SK-N-SH (cell line): ENCODE measurements around the gene SRSF10. TPM values are rescaled to one million over a fixed set of nuclear protein-coding genes. Genes with fewer than 3 reads are reported as not detected.

Source experiments
- CTCF ChIA-PET: fragments of 300-600, 350-600 bp; formaldehyde crosslinking; extraction: SDS; loops from one replicate; lab custom pipeline; 2021; lab: Yijun Ruan, JAX
- POLR2A ChIA-PET: fragments of 350-600 bp; sonication (Branson Sonifier 250); formaldehyde crosslinking; extraction: SDS; loops from one replicate; lab custom pipeline; 2020; ENCODE audit warnings: antibody characterized with exemption, inconsistent platforms; lab: Yijun Ruan, JAX
- DNase-seq: peaks from one replicate; pipeline ENCODE4 v3.0.0; 2012
- H2AFZ ChIP-seq: fragments of 200-600 bp; sonication (generic); 2 replicates; pipeline ENCODE4 v1.8.1; 2016; ENCODE audit warnings: antibody characterized with exemption, mild to moderate bottlenecking, low read depth
- H3F3A ChIP-seq: fragments of 200-600 bp; sonication (generic); replicated peaks from 2 replicates; pipeline ENCODE3; 2016; ENCODE audit warnings: antibody characterized with exemption, mild to moderate bottlenecking; ENCODE audit not compliant: insufficient read depth
- H3K27ac ChIP-seq, 2 experiments: fragments of 200-500 bp in 1 of 2; fragments of 200-600 bp in 1 of 2; sonication (Bioruptor generic) in 1 of 2; sonication (generic), shearing (Covaris generic) in 1 of 2; 2 replicates each; pipeline versions ENCODE4 v1.5.1 to v1.6.1; 2014 to 2016; ENCODE audit warnings: low read depth in 2 of 2, inconsistent platforms in 1 of 2, low read length in 1 of 2, mild to moderate bottlenecking in 1 of 2, mixed read lengths in 1 of 2
- H3K27me3 ChIP-seq: fragments of 200-600 bp; sonication (generic), shearing (Covaris generic); 2 replicates; pipeline ENCODE4 v1.6.1; 2016; ENCODE audit warnings: mixed run types; ENCODE audit not compliant: insufficient read depth
- H3K36me3 ChIP-seq, 2 experiments: fragments of 200-500 bp in 1 of 2; fragments of 200-600 bp in 1 of 2; sonication (Bioruptor generic) in 1 of 2; sonication (generic) in 1 of 2; replicated peaks in 1 of 2; 2 replicates each; pipeline versions ENCODE3 to v1.5.1; 2014 to 2016; ENCODE audit warnings: low read length in 1 of 2, mild to moderate bottlenecking in 1 of 2; ENCODE audit not compliant: insufficient read depth in 2 of 2, control insufficient read depth in 1 of 2
- H3K4me1 ChIP-seq, 2 experiments: fragments of 200-500 bp in 1 of 2; fragments of 200-600 bp in 1 of 2; sonication (Bioruptor generic) in 1 of 2; sonication (generic), shearing (Covaris generic) in 1 of 2; 2 replicates each; pipeline versions ENCODE4 v1.5.1 to v1.6.1; 2014 to 2016; ENCODE audit warnings: low read depth in 1 of 2, low read length in 1 of 2, mixed run types in 1 of 2; ENCODE audit not compliant: insufficient read depth in 2 of 2, control insufficient read depth in 1 of 2
- H3K4me2 ChIP-seq: fragments of 200-600 bp; sonication (generic), shearing (Covaris generic); 2 replicates; pipeline ENCODE4 v1.6.1; 2017; ENCODE audit warnings: mixed run types
- H3K4me3 ChIP-seq, 2 experiments: fragments of 200-500 bp in 1 of 2; fragments of 200-600 bp in 1 of 2; sonication (Bioruptor generic) in 1 of 2; sonication (generic), shearing (Covaris generic) in 1 of 2; 2 replicates each; pipeline versions ENCODE4 v1.5.1 to v1.8.1; 2014 to 2016; ENCODE audit warnings: low read depth in 2 of 2, inconsistent platforms in 1 of 2, low read length in 1 of 2, mild to moderate bottlenecking in 1 of 2, mixed read lengths in 1 of 2, moderate library complexity in 1 of 2
- H3K79me2 ChIP-seq: fragments of 200-600 bp; sonication (generic); 2 replicates; pipeline ENCODE4 v1.8.1; 2017; ENCODE audit warnings: mild to moderate bottlenecking; ENCODE audit not compliant: insufficient read depth
- H3K9ac ChIP-seq: fragments of 200-600 bp; sonication (generic); 2 replicates; pipeline ENCODE4 v1.6.1; 2017; ENCODE audit warnings: mixed run types
- H3K9me2 ChIP-seq: fragments of 200-600 bp; sonication (generic); 2 replicates; pipeline ENCODE4 v1.6.1; 2017; ENCODE audit warnings: mixed run types
- H3K9me3 ChIP-seq: fragments of 200-600 bp; sonication (generic); 2 replicates; pipeline ENCODE4 v1.6.1; 2017; ENCODE audit warnings: mixed run types, mild to moderate bottlenecking, moderate library complexity
- H4K20me1 ChIP-seq: fragments of 200-600 bp; sonication (generic); 2 replicates; pipeline ENCODE4 v1.6.1; 2017; ENCODE audit warnings: mild to moderate bottlenecking, mixed run types; ENCODE audit not compliant: insufficient read depth
- EP300 ChIP-seq, 2 experiments: IDR thresholded peaks; 2 replicates each; pipeline versions ENCODE4 v1.4.0 to v1.6.1; 2012; ENCODE audit warnings: borderline replicate concordance in 1 of 2, low read depth in 1 of 2, low read length in 1 of 2
- FOXJ3 ChIP-seq: sonication (generic); formaldehyde crosslinking; IDR thresholded peaks from 2 replicates; pipeline ENCODE4 v1.5.1; 2020; ENCODE audit warnings: mild to moderate bottlenecking, missing genetic modification reagents
- FOXM1 ChIP-seq: IDR thresholded peaks from 2 replicates; pipeline ENCODE4 v1.4.0; 2012; ENCODE audit warnings: low read depth, mild to moderate bottlenecking
- GABPA ChIP-seq: IDR thresholded peaks from 2 replicates; pipeline ENCODE4 v1.4.0; 2012; ENCODE audit warnings: low read depth, mild to moderate bottlenecking
- GATA2 ChIP-seq: sonication (generic); formaldehyde crosslinking; IDR thresholded peaks from 2 replicates; pipeline ENCODE4 v1.5.0; 2020; ENCODE audit warnings: mild to moderate bottlenecking, missing genetic modification reagents
- JUND ChIP-seq: IDR thresholded peaks from 2 replicates; pipeline ENCODE4 v1.4.0; 2012
- MEF2A ChIP-seq: IDR thresholded peaks from 2 replicates; pipeline ENCODE4 v1.4.0; 2012; ENCODE audit warnings: low read depth, borderline replicate concordance
- POLR2AphosphoS5 ChIP-seq: IDR thresholded peaks from 2 replicates; pipeline ENCODE4 v1.6.1; 2012; ENCODE audit warnings: low read depth, low read length
- RAD21 ChIP-seq: IDR thresholded peaks from 2 replicates; pipeline ENCODE4 v1.6.1; 2012; ENCODE audit warnings: mild to moderate bottlenecking, low read length
- RCOR1 ChIP-seq: fragments of 150-350 bp; IDR thresholded peaks from 2 replicates; pipeline ENCODE4 v1.6.1; 2017; ENCODE audit warnings: antibody characterized with exemption, low read length
- RXRA ChIP-seq: IDR thresholded peaks from 2 replicates; pipeline ENCODE4 v1.4.0; 2012; ENCODE audit warnings: low read depth, mild to moderate bottlenecking, borderline replicate concordance
- SIN3A ChIP-seq: IDR thresholded peaks from 2 replicates; pipeline ENCODE4 v1.6.1; 2012; ENCODE audit warnings: low read depth, mild to moderate bottlenecking, low read length, moderate library complexity, borderline replicate concordance
- SMC3 ChIP-seq: IDR thresholded peaks from 2 replicates; pipeline ENCODE4 v1.6.1; 2012; ENCODE audit warnings: low read depth, low read length, improper control_type of control experiment
- YY1 ChIP-seq: IDR thresholded peaks from 2 replicates; pipeline ENCODE4 v1.4.0; 2012; ENCODE audit warnings: low read depth, mild to moderate bottlenecking
- ZBTB33 ChIP-seq: IDR thresholded peaks from 2 replicates; pipeline ENCODE4 v1.4.0; 2012; ENCODE audit warnings: low read depth, borderline replicate concordance
- polyA plus RNA-seq, 3 experiments: library from polyadenylated mRNA; depleted of rRNA; stranded (reverse); fragments of >200 nt; gene quantifications; 2 replicates each; pipeline ENCODE4 v1.2.3, GENCODE V29; 2012
- TF ChIP-seq, protein P1 (sequence below): fragments of 150-350 bp; IDR thresholded peaks from 2 replicates; pipeline ENCODE4 v1.6.1; 2016; ENCODE audit warnings: mild to moderate bottlenecking, low read depth, low read length
- TF ChIP-seq, protein P2 (sequence below): IDR thresholded peaks from 2 replicates; pipeline ENCODE4 v1.6.1; 2012; ENCODE audit warnings: mild to moderate bottlenecking, low read depth, low read length, moderate library complexity
- TF ChIP-seq, protein P3 (sequence below): fragments of 150-350 bp; IDR thresholded peaks from 2 replicates; pipeline ENCODE4 v1.6.1; 2017; ENCODE audit warnings: antibody characterized with exemption, low read length, low read depth, borderline replicate concordance

Gene SRSF10
- polyA plus RNA-seq, 1 of the 3 experiments (the other 2 are of a cell fraction) = 79.8 TPM

DNA sequence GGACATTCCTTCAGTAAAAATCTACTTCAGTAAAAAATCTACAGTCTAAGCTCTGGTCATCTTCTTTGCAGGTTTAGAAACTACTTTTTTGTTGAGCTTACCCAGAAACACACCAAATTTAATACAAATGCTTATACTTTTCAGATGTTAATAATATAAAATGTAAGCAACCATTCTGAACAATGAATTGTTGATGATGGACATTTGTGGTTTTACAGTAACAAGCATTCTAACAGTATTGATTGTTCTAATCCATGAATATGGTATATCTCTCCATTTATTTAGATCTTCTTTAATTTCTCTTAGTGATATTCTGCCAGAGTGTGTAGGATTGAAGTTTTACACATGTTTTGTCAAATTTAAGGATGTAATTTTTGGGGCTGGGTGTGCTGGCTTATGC, 27.0 kb upstream of the SRSF10 start:
- no peaks in the 10 kb centered on the region for H3K9me2 ChIP-seq
- H3K4me2 ChIP-seq = no peak overlapping the region
- no peak overlapping the region for H3K9ac ChIP-seq
- peaks cover 0 to 12% of the 10 kb centered on the region in 2 experiments; a peak in 1 of 4 replicates for H3K4me1 ChIP-seq
- DNase-seq = no peak
- H3K79me2 ChIP-seq = no peaks in the 10 kb centered on the region
- no peaks in the 10 kb centered on the region for H3K27me3 ChIP-seq
- TF ChIP-seq, protein P1, sequence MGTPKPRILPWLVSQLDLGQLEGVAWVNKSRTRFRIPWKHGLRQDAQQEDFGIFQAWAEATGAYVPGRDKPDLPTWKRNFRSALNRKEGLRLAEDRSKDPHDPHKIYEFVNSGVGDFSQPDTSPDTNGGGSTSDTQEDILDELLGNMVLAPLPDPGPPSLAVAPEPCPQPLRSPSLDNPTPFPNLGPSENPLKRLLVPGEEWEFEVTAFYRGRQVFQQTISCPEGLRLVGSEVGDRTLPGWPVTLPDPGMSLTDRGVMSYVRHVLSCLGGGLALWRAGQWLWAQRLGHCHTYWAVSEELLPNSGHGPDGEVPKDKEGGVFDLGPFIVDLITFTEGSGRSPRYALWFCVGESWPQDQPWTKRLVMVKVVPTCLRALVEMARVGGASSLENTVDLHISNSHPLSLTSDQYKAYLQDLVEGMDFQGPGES = no peak
- TF ChIP-seq FOXJ3 (CRISPR knock-in tag) (no peak), SMC3 (no peak), MEF2A (no peak), YY1 (no peak), SIN3A (no peak), RXRA (no peak), JUND (no peak), POLR2AphosphoS5 (no peak), ZBTB33 (no peak), GABPA (no peak), GATA2 (no peak), RCOR1 (no peak), EP300 (IDR thresholded peaks at IDR 0.05; ENCODE audit: borderline replicate concordance in 1 of 2, low read depth in 1 of 2, low read length in 1 of 2) (no peak), RAD21 (no peak), FOXM1 (no peak)
- TF ChIP-seq, protein P2, sequence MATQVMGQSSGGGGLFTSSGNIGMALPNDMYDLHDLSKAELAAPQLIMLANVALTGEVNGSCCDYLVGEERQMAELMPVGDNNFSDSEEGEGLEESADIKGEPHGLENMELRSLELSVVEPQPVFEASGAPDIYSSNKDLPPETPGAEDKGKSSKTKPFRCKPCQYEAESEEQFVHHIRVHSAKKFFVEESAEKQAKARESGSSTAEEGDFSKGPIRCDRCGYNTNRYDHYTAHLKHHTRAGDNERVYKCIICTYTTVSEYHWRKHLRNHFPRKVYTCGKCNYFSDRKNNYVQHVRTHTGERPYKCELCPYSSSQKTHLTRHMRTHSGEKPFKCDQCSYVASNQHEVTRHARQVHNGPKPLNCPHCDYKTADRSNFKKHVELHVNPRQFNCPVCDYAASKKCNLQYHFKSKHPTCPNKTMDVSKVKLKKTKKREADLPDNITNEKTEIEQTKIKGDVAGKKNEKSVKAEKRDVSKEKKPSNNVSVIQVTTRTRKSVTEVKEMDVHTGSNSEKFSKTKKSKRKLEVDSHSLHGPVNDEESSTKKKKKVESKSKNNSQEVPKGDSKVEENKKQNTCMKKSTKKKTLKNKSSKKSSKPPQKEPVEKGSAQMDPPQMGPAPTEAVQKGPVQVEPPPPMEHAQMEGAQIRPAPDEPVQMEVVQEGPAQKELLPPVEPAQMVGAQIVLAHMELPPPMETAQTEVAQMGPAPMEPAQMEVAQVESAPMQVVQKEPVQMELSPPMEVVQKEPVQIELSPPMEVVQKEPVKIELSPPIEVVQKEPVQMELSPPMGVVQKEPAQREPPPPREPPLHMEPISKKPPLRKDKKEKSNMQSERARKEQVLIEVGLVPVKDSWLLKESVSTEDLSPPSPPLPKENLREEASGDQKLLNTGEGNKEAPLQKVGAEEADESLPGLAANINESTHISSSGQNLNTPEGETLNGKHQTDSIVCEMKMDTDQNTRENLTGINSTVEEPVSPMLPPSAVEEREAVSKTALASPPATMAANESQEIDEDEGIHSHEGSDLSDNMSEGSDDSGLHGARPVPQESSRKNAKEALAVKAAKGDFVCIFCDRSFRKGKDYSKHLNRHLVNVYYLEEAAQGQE = no peak
- TF ChIP-seq, protein P3, sequence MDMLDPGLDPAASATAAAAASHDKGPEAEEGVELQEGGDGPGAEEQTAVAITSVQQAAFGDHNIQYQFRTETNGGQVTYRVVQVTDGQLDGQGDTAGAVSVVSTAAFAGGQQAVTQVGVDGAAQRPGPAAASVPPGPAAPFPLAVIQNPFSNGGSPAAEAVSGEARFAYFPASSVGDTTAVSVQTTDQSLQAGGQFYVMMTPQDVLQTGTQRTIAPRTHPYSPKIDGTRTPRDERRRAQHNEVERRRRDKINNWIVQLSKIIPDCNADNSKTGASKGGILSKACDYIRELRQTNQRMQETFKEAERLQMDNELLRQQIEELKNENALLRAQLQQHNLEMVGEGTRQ = no peak
- TF ChIP-seq, all 33 proteins: peak for 0
- no peak overlapping the region for H3K27ac ChIP-seq
- no peak overlapping the region for H2AFZ ChIP-seq
- ChIA-PET CTCF (no interaction called here), POLR2A (no interaction called here)
- 0 out of 2 replicates have a peak, but pooled peaks cover 6% of the 10 kb centered on the region for H3K9me3 ChIP-seq
- H3F3A ChIP-seq = peaks cover 10% of the 10 kb centered on the region
- H3K36me3 ChIP-seq = no peaks in the 10 kb centered on the region
- H3K4me3 ChIP-seq = no peak overlapping the region
- H4K20me1 ChIP-seq = no peaks in the 10 kb centered on the region
